GM18499 (cell line): Measurements from ENCODE around the gene BET1L.

Experiments used
- ATAC-seq: cut with Tn5 transposase; IDR thresholded peaks from one replicate; pipeline ENCODE4 v1.9.1; 2021; ENCODE audit warnings: moderate number of reproducible peaks; ENCODE audit not compliant: insufficient read depth, unreplicated experiment

Gene BET1L

GRCh38 chr11:211741-212140 is 4.5 kb upstream of the BET1L start:
- ATAC-seq: no peak

DNA sequence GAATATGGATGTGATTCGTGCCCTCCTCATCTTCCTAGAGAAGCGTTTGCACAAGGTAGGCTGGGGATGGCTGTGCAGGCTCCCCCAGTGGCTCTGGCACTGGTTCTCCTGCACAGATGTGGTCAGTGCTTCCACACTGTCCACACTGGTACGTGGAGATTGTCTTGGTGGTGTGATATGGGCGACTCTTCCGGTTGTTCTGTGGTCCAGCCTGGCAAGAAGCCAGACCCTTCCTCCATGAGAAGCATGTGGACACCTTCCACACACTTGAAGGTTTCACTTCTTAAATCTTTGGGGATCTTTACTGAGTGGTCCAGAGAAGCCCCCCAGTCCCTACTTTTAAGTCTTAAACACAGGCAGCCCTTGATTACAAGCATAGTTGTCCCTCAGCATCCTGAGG is 4.1 kb upstream of the BET1L start:
- ATAC-seq: no peak

GRCh38 chr11:210803-211180 is 3.6 kb upstream of the BET1L start:
- no peak for ATAC-seq

DNA sequence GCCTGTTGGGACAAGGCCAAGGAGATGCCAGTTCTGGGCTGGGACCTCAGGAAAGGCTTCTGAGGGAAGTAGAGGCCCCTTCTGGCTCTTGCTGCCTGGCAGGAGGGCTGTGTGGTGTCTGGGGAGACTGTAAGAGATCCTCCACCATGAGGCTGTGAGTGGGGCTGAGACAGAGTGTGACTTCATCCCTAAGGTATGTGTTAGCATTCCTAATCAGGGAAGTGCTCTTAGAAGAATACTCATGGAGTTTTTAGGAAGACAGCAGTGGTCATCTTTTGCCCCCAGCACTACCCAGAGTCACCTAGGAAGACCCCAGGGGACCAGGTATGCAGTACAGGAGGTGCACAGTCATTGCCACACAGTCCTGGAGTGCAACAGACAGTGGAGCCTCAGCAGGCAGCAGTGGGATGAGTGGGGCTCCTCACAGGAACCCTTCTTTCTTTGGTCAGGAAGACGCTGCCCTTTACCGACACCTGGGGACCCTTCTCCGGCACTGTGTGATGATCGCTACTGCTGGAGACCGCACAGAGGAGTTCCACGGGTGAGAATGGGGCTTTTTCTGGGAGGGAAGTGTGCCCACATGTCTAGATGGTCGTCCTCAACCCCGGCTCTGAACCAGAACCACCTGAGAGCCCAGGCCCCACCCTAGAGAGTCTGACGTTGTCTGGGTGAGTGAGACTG is 3.1 kb upstream of the BET1L start:
- ATAC-seq: no peak

DNA sequence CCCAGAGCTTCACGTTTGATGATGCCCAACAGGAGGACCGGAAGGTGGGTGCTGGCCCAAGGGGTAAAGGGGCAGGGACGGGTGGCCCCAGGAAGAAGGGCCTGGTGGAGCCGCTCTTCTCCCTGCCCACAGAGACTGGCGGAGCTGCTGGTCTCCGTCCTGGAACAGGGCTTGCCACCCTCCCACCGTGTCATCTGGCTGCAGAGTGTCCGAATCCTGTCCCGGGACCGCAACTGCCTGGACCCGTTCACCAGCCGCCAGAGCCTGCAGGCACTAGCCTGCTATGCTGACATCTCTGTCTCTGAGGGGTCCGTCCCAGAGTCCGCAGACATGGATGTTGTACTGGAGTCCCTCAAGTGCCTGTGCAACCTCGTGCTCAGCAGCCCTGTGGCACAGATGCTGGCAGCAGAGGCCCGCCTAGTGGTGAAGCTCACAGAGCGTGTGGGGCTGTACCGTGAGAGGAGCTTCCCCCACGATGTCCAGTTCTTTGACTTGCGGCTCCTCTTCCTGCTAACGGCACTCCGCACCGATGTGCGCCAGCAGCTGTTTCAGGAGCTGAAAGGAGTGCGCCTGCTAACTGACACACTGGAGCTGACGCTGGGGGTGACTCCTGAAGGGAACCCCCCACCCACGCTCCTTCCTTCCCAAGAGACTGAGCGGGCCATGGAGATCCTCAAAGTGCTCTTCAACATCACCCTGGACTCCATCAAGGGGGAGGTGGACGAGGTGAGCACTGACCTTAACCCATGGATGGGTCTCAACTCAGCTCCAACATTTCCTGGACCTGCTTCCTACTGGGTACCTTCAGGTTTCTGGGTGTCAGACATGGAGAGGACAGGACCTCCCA is 2.3 kb upstream of the BET1L start:
- ATAC-seq: no peak

- no peak for ATAC-seq
These were observed 1.7 kb upstream of the BET1L start for GRCh38 chr11:208917-209260.

DNA sequence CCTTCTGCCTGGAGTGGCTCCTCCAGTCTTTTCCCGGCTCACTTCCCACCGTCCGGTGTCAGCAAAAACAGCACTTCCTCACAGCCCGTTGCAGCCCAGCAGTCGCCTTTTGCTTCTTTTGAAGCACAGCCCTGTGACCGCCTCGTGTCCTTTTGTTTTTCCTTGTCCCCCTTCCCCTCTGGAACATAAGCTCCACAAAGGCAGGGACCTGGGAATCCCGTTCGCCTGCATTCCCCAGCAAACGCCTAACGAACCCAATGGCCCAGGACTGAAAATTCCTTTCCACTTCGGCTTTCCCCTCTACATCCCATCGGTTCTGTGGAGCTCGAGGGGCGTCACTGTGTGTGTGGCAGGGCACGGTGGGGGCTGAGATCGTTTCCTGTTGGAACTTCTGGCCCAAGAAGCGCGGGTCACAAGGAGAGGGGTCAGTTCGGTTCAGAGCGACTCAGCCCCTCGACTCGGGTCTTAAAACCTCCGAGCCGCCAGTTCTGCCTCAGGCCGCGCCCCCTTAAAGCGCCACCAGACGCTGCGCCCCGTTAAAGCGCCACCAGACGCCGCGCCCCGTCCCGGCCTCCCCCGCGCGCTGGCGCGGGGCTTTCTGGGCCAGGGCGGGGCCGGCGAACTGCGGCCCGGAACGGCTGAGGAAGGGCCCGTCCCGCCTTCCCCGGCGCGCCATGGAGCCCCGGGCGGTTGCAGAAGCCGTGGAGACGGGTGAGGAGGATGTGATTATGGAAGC is 1.1 kb upstream of the BET1L start:
- ATAC-seq: no peak

- no peak for ATAC-seq
These were observed 623 bp upstream of the BET1L start for GRCh38 chr11:207863-208180.

- no peak for ATAC-seq
These were observed 532 bp downstream of the BET1L start for GRCh38 chr11:206526-207207.

DNA sequence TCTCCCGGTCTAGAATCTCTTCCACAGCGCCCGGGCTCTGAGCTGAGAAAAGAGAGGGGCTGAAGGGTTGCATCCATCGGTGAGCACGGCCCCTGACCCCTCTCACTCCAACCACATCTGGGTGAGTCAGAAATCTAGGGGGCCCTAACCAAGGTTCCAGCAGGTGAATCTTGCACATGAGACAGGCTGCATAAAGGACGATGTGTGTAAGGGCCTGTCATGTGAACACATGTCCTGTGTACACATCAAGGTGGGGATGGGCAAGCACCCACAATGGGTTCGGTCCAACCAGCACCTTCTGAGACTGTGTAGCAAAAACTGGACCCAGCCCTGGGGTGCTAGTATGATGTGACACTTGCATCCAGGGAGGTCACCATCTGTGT is 1.2 kb downstream of the BET1L start:
- no peak for ATAC-seq

GRCh38 chr11:205221-206001 is 1.8 kb downstream of the BET1L start:
- no peak for ATAC-seq

- ATAC-seq: no peak
These were observed 2.6 kb downstream of the BET1L start for GRCh38 chr11:204587-205109.

GRCh38 chr11:203945-204586 is 3.1 kb downstream of the BET1L start:
- ATAC-seq: no peak

- ATAC-seq: no peak
These were observed 3.9 kb downstream of the BET1L start for GRCh38 chr11:203056-203944.

- no peak for ATAC-seq
These were observed 4.7 kb downstream of the BET1L start for GRCh38 chr11:202490-202889.

DNA sequence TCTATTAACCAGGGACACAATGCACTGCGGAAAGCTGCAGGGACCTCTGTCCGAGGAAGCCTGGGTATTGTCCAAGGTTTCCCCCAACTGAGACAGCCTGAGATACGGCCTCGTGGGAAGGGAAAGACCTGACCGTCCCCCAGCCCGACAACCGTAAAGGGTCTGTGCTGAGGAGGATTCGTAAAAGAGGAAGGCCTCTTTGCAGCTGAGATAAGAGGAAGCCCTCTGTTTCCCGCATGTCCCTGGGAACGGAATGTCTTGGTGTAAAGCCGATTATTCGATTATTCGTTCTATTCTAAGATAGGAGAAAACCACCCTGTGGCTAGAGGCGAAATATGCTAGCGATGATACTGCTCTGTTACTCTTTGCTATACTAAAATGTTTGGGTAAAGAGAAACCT is 5.2 kb downstream of the BET1L start:
- no peak for ATAC-seq

DNA sequence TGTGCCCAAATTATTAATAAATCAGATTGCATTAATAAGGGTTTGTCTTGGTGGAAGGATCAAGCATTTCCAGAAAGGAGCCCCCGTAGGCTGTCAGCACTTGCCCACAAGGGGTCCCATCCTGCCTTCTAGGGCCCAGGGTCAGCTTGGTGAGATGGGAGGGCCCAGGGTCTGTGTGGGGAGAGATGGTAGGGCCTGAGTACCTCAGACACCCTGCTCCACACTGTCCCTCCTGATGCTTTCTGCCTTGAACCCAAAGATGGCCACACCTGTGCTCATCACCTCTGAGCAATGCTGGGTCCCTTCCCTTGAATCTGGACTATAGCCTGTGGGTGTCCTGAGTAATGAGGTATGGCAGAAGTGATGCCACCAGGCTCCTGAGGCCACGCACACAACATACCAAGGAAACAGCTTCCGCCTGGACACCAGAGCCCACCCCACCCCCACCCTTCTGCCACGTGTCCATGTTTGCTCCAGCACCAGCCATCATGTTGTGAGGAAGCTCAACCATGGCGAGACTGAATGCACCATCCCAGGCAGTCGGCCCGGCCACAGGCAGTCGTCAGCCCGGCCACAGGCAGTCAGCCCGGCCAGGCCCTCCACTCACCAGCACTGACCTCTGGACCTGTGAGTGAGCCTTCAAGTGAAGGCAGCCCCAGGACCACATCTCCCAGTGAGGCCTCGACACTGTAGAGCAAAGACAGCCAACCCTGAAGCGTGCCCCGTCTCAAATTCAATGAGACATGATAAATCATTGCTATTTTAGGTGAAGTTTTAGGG is 6.8 kb downstream of the BET1L start:
- ATAC-seq: no peak

- ATAC-seq: no peak
These were observed 7.4 kb downstream of the BET1L start for GRCh38 chr11:199782-200181.
